Transverse colon (tissue), 4 donors: Measurements from ENCODE around the gene THBS2. TPM values are rescaled to one million over a fixed set of nuclear protein-coding genes. Genes with fewer than 3 reads are reported as not detected.

Experiments
- DNase-seq: peaks from one replicate; pipeline ENCODE4 v3.0.0-alpha.2; 2019
- H3K27ac ChIP-seq, 4 donors: fragments of 200-600 bp; sonication (generic); 2 replicates each; pipeline ENCODE4 v1.5.1; 2016 to 2018; ENCODE audit warnings: inconsistent platforms in 4 of 4
- H3K27me3 ChIP-seq: fragments of 200-600 bp; sonication (generic); 2 replicates; pipeline ENCODE4 v1.5.1; 2017; ENCODE audit warnings: inconsistent platforms
- H3K36me3 ChIP-seq, 4 donors: fragments of 200-600 bp; sonication (generic); 2 replicates each; pipeline ENCODE4 v1.5.1; 2017 to 2019; ENCODE audit warnings: inconsistent platforms in 4 of 4
- H3K4me1 ChIP-seq, 4 donors: fragments of 200-600 bp; sonication (generic); 2 replicates each; pipeline ENCODE4 v1.5.1; 2017 to 2020; ENCODE audit warnings: inconsistent platforms in 4 of 4
- H3K4me3 ChIP-seq, 4 donors: fragments of 200-600 bp; sonication (generic); 1 replicate in 1 of 4; 2 replicates in 3 of 4; pipeline versions ENCODE4 v1.5.1 to v1.6.1; 2017 to 2019; ENCODE audit warnings: inconsistent platforms in 4 of 4
- H3K9me3 ChIP-seq, 2 donors: fragments of 200-600 bp; sonication (generic); 2 replicates each; pipeline ENCODE4 v1.5.1; 2017 to 2019; ENCODE audit warnings: inconsistent platforms in 2 of 2
- EP300 ChIP-seq: sonication (generic); formaldehyde crosslinking; IDR thresholded peaks from one replicate; pipeline ENCODE4 v1.6.1; 2017; ENCODE audit warnings: antibody characterized with exemption, low read depth
- POLR2A ChIP-seq: fragments of 450-650 bp; IDR thresholded peaks from one replicate; pipeline ENCODE4 v1.6.1; 2016; ENCODE audit warnings: antibody characterized with exemption, mild to moderate bottlenecking, moderate library complexity
- POLR2AphosphoS5 ChIP-seq, 3 donors: sonication (generic); formaldehyde crosslinking; IDR thresholded peaks; one replicate each; pipeline ENCODE4 v1.6.1; 2016; ENCODE audit warnings: antibody characterized with exemption in 3 of 3
- WGBS, 2 donors: methylation state at CpG; one replicate each; pipeline ENCODE4 v1.1.5; 2018; ENCODE audit warnings: low coverage in 1 of 2; 5-methylcytosine and 5-hydroxymethylcytosine counted together
- in situ Hi-C, 4 donors: fragments of 200-750 bp; cut with MboI; loops; one replicate each; pipeline versions ENCODE4 v1.15.0 to v1.15.1; 2017; ENCODE audit warnings: low sequenced_read_pairs in 3 of 4, low pct_ligation_motif_present in 1 of 4, low pct_unique_long_range_greater_than_20kb in 1 of 4
- intact Hi-C: fragments of 100-400 bp; cut with DNase I; formaldehyde crosslinking; loops from one replicate; pipeline ENCODE4 v1.15.1; 2023; ENCODE audit warnings: low total_unique reads
- total RNA-seq, 4 donors: library from RNA; depleted of rRNA; stranded (reverse); fragments of >200 nt; gene quantifications; one replicate each; pipeline ENCODE4 v1.1.0, GENCODE V29; 2016
- TF ChIP-seq, protein P1 (sequence below), 5 experiments: fragments of 200-600 bp in 3 of 5; fragments of 450-650 bp in 2 of 5; sonication (generic) in 3 of 5; IDR thresholded peaks; 1 replicate in 2 of 5; 2 replicates in 3 of 5; pipeline ENCODE4 v1.5.1; 2016 to 2017; ENCODE audit warnings: antibody characterized with exemption in 5 of 5, inconsistent platforms in 3 of 5, mild to moderate bottlenecking in 2 of 5, moderate library complexity in 1 of 5

The THBS2 gene
- total RNA-seq, 4 donors from 2014 or later, result 11.5 to 25.5 (median 18.1) TPM

GRCh38 chr6:169169375-169169774 is 84.3 kb downstream of the THBS2 start:
- DNase-seq, result no peak
- Histone ChIP-seq H3K4me3 (no peak overlapping the region), H3K4me1 (no peaks in the 10 kb centered on the region), H3K27ac (no peak overlapping the region), H3K36me3 (no peaks in the 10 kb centered on the region), H3K9me3 (no peaks in the 10 kb centered on the region), H3K27me3 (no peaks in the 10 kb centered on the region)
- intact Hi-C loops, result no loop called here
- in situ Hi-C loops, result no loop called here
- WGBS, 2 donors, result 48 to 68% methylated on average over 8 to 17 of the region's 17 CpGs
- TF ChIP-seq, protein P1, sequence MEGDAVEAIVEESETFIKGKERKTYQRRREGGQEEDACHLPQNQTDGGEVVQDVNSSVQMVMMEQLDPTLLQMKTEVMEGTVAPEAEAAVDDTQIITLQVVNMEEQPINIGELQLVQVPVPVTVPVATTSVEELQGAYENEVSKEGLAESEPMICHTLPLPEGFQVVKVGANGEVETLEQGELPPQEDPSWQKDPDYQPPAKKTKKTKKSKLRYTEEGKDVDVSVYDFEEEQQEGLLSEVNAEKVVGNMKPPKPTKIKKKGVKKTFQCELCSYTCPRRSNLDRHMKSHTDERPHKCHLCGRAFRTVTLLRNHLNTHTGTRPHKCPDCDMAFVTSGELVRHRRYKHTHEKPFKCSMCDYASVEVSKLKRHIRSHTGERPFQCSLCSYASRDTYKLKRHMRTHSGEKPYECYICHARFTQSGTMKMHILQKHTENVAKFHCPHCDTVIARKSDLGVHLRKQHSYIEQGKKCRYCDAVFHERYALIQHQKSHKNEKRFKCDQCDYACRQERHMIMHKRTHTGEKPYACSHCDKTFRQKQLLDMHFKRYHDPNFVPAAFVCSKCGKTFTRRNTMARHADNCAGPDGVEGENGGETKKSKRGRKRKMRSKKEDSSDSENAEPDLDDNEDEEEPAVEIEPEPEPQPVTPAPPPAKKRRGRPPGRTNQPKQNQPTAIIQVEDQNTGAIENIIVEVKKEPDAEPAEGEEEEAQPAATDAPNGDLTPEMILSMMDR (IDR thresholded peaks at IDR 0.05), result no peak
- TF ChIP-seq EP300, result no peak
- TF ChIP-seq POLR2AphosphoS5 (IDR thresholded peaks at IDR 0.05), result no peak
- no peak for TF ChIP-seq POLR2A

DNA sequence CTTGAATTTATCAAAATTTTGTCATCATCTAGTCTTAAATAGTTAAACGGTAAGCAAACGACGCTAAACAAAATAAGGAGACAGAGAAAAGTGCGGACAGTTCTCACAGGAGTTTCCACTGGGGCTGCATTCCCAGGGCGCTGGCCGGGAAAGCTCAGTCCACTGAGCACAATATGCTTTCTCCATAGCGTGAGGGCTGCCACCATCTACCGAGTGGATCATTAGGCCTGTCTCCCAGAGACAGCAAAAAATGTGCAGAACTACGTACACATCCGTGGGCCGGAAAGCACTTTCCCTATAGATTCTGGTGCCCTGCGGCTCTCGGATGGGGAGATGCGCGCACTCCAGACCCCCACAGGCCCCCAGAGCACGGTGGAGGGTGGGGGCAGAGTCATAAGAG is 84.9 kb downstream of the THBS2 start:
- 85 to 94% methylated on average over 5 to 16 of the region's 16 CpGs for WGBS, 2 donors
- no peaks in the 10 kb centered on the region for H3K36me3 ChIP-seq
- no peaks in the 10 kb centered on the region for H3K4me1 ChIP-seq
- H3K4me3 ChIP-seq, result no peak overlapping the region
- TF ChIP-seq EP300 (no peak), POLR2A (no peak), POLR2AphosphoS5 (IDR thresholded peaks at IDR 0.05) (no peak)
- TF ChIP-seq, protein P1 (IDR thresholded peaks at IDR 0.05), result no peak
- no peaks in the 10 kb centered on the region for H3K9me3 ChIP-seq
- no peaks in the 10 kb centered on the region for H3K27me3 ChIP-seq
- intact Hi-C loops (no loop called here), in situ Hi-C loops (no loop called here)
- no peak for DNase-seq
- H3K27ac ChIP-seq, result no peak overlapping the region

GRCh38 chr6:169168302-169168630 is 85.4 kb downstream of the THBS2 start:
- Histone ChIP-seq H3K27ac (no peak overlapping the region), H3K36me3 (no peaks in the 10 kb centered on the region), H3K27me3 (no peaks in the 10 kb centered on the region), H3K4me3 (no peak overlapping the region), H3K9me3 (no peaks in the 10 kb centered on the region), H3K4me1 (no peaks in the 10 kb centered on the region)
- in situ Hi-C loops (no loop called here), intact Hi-C loops (no loop called here)
- 96 to 98% methylated on average over 12 to 15 of the region's 15 CpGs for WGBS, 2 donors
- no peak for DNase-seq
- no peak for TF ChIP-seq POLR2AphosphoS5 (IDR thresholded peaks at IDR 0.05)
- no peak for TF ChIP-seq POLR2A
- TF ChIP-seq EP300, result no peak
- TF ChIP-seq, protein P1 (IDR thresholded peaks at IDR 0.05), result no peak

- H3K4me1 ChIP-seq, result no peaks in the 10 kb centered on the region
- H3K36me3 ChIP-seq, result no peaks in the 10 kb centered on the region
- WGBS, 2 donors, result 87 to 88% methylated on average over 11 to 30 of the region's 37 CpGs
- in situ Hi-C loops, result no loop called here
- DNase-seq, result no peak
- H3K9me3 ChIP-seq, result no peaks in the 10 kb centered on the region
- TF ChIP-seq EP300 (no peak), POLR2AphosphoS5 (IDR thresholded peaks at IDR 0.05) (no peak), POLR2A (no peak)
- TF ChIP-seq, protein P1 (IDR thresholded peaks at IDR 0.05), result no peak
- no peak overlapping the region for H3K27ac ChIP-seq
- no peaks in the 10 kb centered on the region for H3K27me3 ChIP-seq
- H3K4me3 ChIP-seq, result no peak overlapping the region
- intact Hi-C loops, result no loop called here
These were observed 85.9 kb downstream of the THBS2 start for GRCh38 chr6:169167581-169168301.
